Fibroblast of skin of left biceps (primary cell): ENCODE data around the gene C15orf62.

Experiments
- DNase-seq, 2 experiments: peaks; one replicate each; pipeline ENCODE4 v3.0.0-alpha.2; 2013; ENCODE audit warnings: low read depth in 2 of 2

C15orf62 gene

DNA sequence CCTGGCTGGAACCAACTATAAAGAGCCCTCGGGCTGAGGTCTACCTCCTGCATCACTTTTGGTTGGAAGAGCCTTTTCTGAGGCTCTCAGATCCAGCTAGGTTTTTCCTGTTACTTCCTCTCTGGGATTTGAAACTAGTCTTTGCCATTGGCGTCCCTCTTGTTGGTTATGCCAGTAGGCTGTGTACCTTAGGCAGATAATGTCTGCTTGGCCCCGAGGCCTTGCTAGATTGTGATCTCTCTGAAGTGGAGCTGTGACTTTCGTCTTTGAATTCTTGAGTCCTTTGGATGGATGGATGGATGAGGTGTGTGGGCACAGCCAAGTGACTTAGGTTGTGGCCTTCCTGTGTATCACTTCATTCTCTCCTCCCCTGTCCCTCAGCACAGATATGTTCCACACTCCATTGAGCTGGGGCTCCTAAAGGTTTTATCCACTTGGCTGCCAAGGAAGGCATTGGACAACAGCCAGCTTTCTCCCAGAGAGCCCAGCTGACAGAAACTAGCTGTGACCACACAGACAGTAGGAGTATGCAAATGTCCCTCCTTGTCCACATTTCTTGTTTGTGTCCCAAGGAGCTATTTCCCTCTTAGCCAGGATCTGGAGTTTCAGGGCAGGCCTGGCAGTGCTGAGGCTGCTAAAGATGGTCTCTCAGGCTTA is 45.4 kb downstream of the C15orf62 start:
- no peak for DNase-seq

GRCh38 chr15:40819048-40819447 is 49.3 kb downstream of the C15orf62 start:
- no peak for DNase-seq

DNA sequence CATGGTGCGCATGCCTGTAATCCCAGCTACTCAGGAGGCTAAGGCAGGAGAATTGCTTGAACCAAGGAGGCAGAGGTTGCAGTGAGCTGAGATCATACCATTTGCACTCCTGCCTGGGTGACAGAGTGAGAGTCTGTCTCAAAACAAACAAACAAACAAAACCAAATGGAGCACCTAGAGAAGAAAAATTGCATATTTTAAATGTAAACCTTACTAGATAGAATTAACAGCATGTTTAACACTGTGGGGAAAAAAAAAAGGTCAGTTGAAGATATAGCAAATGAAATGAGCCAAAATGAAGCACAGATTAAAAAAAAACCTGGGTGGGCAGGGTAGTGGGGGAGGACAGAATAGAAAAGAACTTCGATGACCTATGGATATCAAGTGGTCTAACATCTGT is 51.4 kb downstream of the C15orf62 start:
- no peak for DNase-seq
